Skeletal muscle satellite cell (primary cell): ENCODE data around the gene IFI6.
"Not testable (repeated sequence)": the region's sequence is repeated elsewhere in the genome, so short reads cannot be mapped to it uniquely, and the experiment has no call there.

Source experiments
- H3K27me3 ChIP-seq: 2 replicates; pipeline ENCODE4 v1.7.0; 2013; ENCODE audit warnings: low read length; ENCODE audit not compliant: control insufficient read depth, insufficient read depth
- H3K36me3 ChIP-seq: 2 replicates; pipeline ENCODE4 v1.7.0; 2013; ENCODE audit warnings: mild to moderate bottlenecking, control low read depth, low read length; ENCODE audit not compliant: insufficient read depth
- H3K4me1 ChIP-seq: 2 replicates; pipeline ENCODE4 v1.7.0; 2013; ENCODE audit warnings: low read length; ENCODE audit not compliant: control insufficient read depth, insufficient read depth
- H3K4me2 ChIP-seq: 2 replicates; pipeline ENCODE4 v1.7.0; 2013; ENCODE audit warnings: mild to moderate bottlenecking, low read length
- H3K4me3 ChIP-seq: 2 replicates; pipeline ENCODE4 v1.7.0; 2013; ENCODE audit warnings: low read length
- H3K9ac ChIP-seq: 2 replicates; pipeline ENCODE4 v1.7.0; 2013; ENCODE audit warnings: mild to moderate bottlenecking, low read depth, low read length, moderate library complexity
- H3K9me3 ChIP-seq: replicated peaks from 2 replicates; pipeline ENCODE4 v1.7.0; 2013; ENCODE audit warnings: mild to moderate bottlenecking, control low read depth, low read length

The IFI6 gene

GRCh38 chr1:27633640-27634176 lies 38.3 kb downstream of the IFI6 start:
- Histone ChIP-seq H3K4me2 (peak overlapping the region; percentile 84), H3K9ac (peak overlapping the region; percentile 63), H3K4me1 (peaks cover 16% of the 10 kb centered on the region), H3K27me3 (peaks cover 27% of the 10 kb centered on the region), H3K9me3 (no peaks in the 10 kb centered on the region), H3K4me3 (peak overlapping the region; percentile 63), H3K36me3 (no peaks in the 10 kb centered on the region)

- no peak overlapping the region for H3K4me3 ChIP-seq
- H3K9me3 ChIP-seq = no peaks in the 10 kb centered on the region
- H3K27me3 ChIP-seq = peaks cover 28% of the 10 kb centered on the region
- H3K4me2 ChIP-seq = no peak overlapping the region
- H3K4me1 ChIP-seq = peaks cover 16% of the 10 kb centered on the region
- H3K36me3 ChIP-seq = no peaks in the 10 kb centered on the region
- no peak overlapping the region for H3K9ac ChIP-seq
Observed at GRCh38 chr1:27633298-27633610, 38.7 kb downstream of the IFI6 start.

GRCh38 chr1:27632387-27633297 lies 39.4 kb downstream of the IFI6 start:
- no peak overlapping the region for H3K4me2 ChIP-seq
- no peaks in the 10 kb centered on the region for H3K9me3 ChIP-seq
- H3K4me3 ChIP-seq = no peak overlapping the region
- H3K4me1 ChIP-seq = peaks cover 16% of the 10 kb centered on the region
- H3K9ac ChIP-seq = no peak overlapping the region
- H3K36me3 ChIP-seq = no peaks in the 10 kb centered on the region
- peaks cover 28% of the 10 kb centered on the region for H3K27me3 ChIP-seq

- Histone ChIP-seq H3K27me3 (peaks cover 28% of the 10 kb centered on the region), H3K4me2 (no peak overlapping the region), H3K4me1 (peaks cover 16% of the 10 kb centered on the region), H3K9me3 (no peaks in the 10 kb centered on the region), H3K9ac (no peak overlapping the region), H3K4me3 (no peak overlapping the region), H3K36me3 (no peaks in the 10 kb centered on the region)
Observed at GRCh38 chr1:27630859-27631491, 41.0 kb downstream of the IFI6 start.

- H3K36me3 ChIP-seq = no peaks in the 10 kb centered on the region
- H3K4me2 ChIP-seq = no peak overlapping the region
- H3K9me3 ChIP-seq = no peaks in the 10 kb centered on the region
- H3K9ac ChIP-seq = no peak overlapping the region
- peaks cover 16% of the 10 kb centered on the region for H3K27me3 ChIP-seq
- H3K4me1 ChIP-seq = peaks cover 9% of the 10 kb centered on the region
- H3K4me3 ChIP-seq = no peak overlapping the region
Observed at GRCh38 chr1:27628712-27629111, 43.3 kb downstream of the IFI6 start.

GRCh38 chr1:27627733-27628132 lies 44.3 kb downstream of the IFI6 start:
- H3K9ac ChIP-seq, H3K9me3 ChIP-seq, H3K4me3 ChIP-seq, H3K36me3 ChIP-seq, H3K4me1 ChIP-seq, H3K4me2 ChIP-seq, H3K27me3 ChIP-seq: not testable (repeated sequence)

GRCh38 chr1:27627061-27627460 lies 44.9 kb downstream of the IFI6 start:
- peaks cover 9% of the 10 kb centered on the region for H3K4me1 ChIP-seq

GRCh38 chr1:27626031-27626935 lies 45.7 kb downstream of the IFI6 start:
- H3K36me3 ChIP-seq = no peaks in the 10 kb centered on the region
- no peaks in the 10 kb centered on the region for H3K9me3 ChIP-seq
- H3K4me3 ChIP-seq = no peak overlapping the region
- peaks cover 6% of the 10 kb centered on the region for H3K4me1 ChIP-seq
- H3K4me2 ChIP-seq = no peak overlapping the region
- H3K9ac ChIP-seq = no peak overlapping the region
- H3K27me3 ChIP-seq = peaks cover 16% of the 10 kb centered on the region

More at GRCh38 chr1:27627061-27627460, 44.9 kb downstream of the IFI6 start:
- Histone ChIP-seq H3K36me3 (no peaks in the 10 kb centered on the region), H3K27me3 (peaks cover 9% of the 10 kb centered on the region), H3K9ac (no peak overlapping the region), H3K4me3 (no peak overlapping the region), H3K9me3 (no peaks in the 10 kb centered on the region), H3K4me2 (no peak overlapping the region)

- Histone ChIP-seq H3K4me3 (no peak overlapping the region), H3K36me3 (no peaks in the 10 kb centered on the region), H3K4me1 (no peaks in the 10 kb centered on the region), H3K27me3 (peaks cover 18% of the 10 kb centered on the region), H3K9me3 (no peaks in the 10 kb centered on the region), H3K4me2 (no peak overlapping the region), H3K9ac (no peak overlapping the region)
Observed at GRCh38 chr1:27624467-27625178, 47.4 kb downstream of the IFI6 start.

- no peaks in the 10 kb centered on the region for H3K4me1 ChIP-seq
Observed at GRCh38 chr1:27623327-27624212, 48.4 kb downstream of the IFI6 start.

More at GRCh38 chr1:27623327-27624212, 48.4 kb downstream of the IFI6 start:
- H3K9me3 ChIP-seq = no peaks in the 10 kb centered on the region
- H3K4me3 ChIP-seq = no peak overlapping the region
- H3K36me3 ChIP-seq = no peaks in the 10 kb centered on the region
- no peak overlapping the region for H3K4me2 ChIP-seq
- H3K9ac ChIP-seq = no peak overlapping the region
- H3K27me3 ChIP-seq = peaks cover 9% of the 10 kb centered on the region
